Calu3 (cell line): Measurements from ENCODE around the gene PDE6A. TPM values are rescaled to one million over a fixed set of nuclear protein-coding genes. Genes with fewer than 3 reads are reported as not detected.
"Not testable (repeated sequence)": the region's sequence is repeated elsewhere in the genome, so short reads cannot be mapped to it uniquely, and the experiment has no call there.

Experiments used
- BruUV-seq: library from RNA; stranded (reverse); fragments of 400-500 nt; replicated peaks from 2 replicates; lab custom pipeline; 2021; lab: Mats Ljungman, UMichigan
- CTCF ChIA-PET: fragments of 300-600 bp; sonication (Branson Sonifier 250); formaldehyde crosslinking; loops from one replicate; lab custom pipeline; 2022; ENCODE audit warnings: antibody characterized with exemption; lab: Charles Lee
- DNase-seq: peaks from one replicate; pipeline ENCODE4 v3.0.0; 2022
- H3K27ac Mint-ChIP-seq: one replicate; pipeline ENCODE4 v1.8.0; 2022; ENCODE audit warnings: mixed read lengths; ENCODE audit not compliant: unreplicated experiment
- H3K27me3 Mint-ChIP-seq: one replicate; pipeline ENCODE4 v1.8.0; 2022; ENCODE audit warnings: mixed read lengths; ENCODE audit not compliant: unreplicated experiment
- H3K36me3 Mint-ChIP-seq: one replicate; pipeline ENCODE4 v1.8.0; 2022; ENCODE audit warnings: mild to moderate bottlenecking, moderate library complexity, mixed read lengths; ENCODE audit not compliant: insufficient read depth, unreplicated experiment
- H3K4me1 Mint-ChIP-seq: one replicate; pipeline ENCODE4 v1.8.0; 2022; ENCODE audit warnings: mild to moderate bottlenecking, low read depth, mixed read lengths; ENCODE audit not compliant: unreplicated experiment
- H3K4me3 Mint-ChIP-seq: one replicate; pipeline ENCODE4 v1.8.0; 2022; ENCODE audit warnings: mild to moderate bottlenecking, low read depth, moderate library complexity, mixed read lengths; ENCODE audit not compliant: unreplicated experiment
- H3K9me3 Mint-ChIP-seq: one replicate; pipeline ENCODE4 v1.8.0; 2022; ENCODE audit warnings: low read depth, mixed read lengths; ENCODE audit not compliant: unreplicated experiment
- CTCF ChIP-seq: fragments of 200-600 bp; IDR thresholded peaks from one replicate; pipeline ENCODE4 v1.8.0; 2022; ENCODE audit warnings: antibody characterized with exemption; ENCODE audit not compliant: unreplicated experiment
- intact Hi-C: fragments of 100-400 bp; cut with micrococcal nuclease; formaldehyde crosslinking; loops from one replicate; pipeline ENCODE4 v1.10.0; 2022; ENCODE audit not compliant: unreplicated experiment
- total RNA-seq: library from RNA; stranded (reverse); gene quantifications from 2 replicates; pipeline ENCODE4 v1.2.3, GENCODE V29; 2022

Gene PDE6A
- total RNA-seq, 1 experiment from 2014 or later, result not detected

- Mint-ChIP-seq H3K4me1 (peaks cover 16% of the 10 kb centered on the region), H3K9me3 (no peaks in the 10 kb centered on the region), H3K4me3 (no peak overlapping the region), H3K36me3 (no peaks in the 10 kb centered on the region), H3K27me3 (no peaks in the 10 kb centered on the region), H3K27ac (no peak overlapping the region)
- no peak for DNase-seq
- TF ChIP-seq CTCF, result no peak
- intact Hi-C loops, result no loop called here
- CTCF ChIA-PET, result no interaction called here
- BruUV-seq, result no TSS peak
These were observed 59.1 kb downstream of the PDE6A start for GRCh38 chr5:149885513-149885912.

GRCh38 chr5:149883550-149883949 lies 61.0 kb downstream of the PDE6A start:
- no TSS peak for BruUV-seq
- intact Hi-C loops, result no loop called here
- Mint-ChIP-seq H3K27ac (no peak overlapping the region), H3K4me1 (peaks cover 16% of the 10 kb centered on the region), H3K27me3 (no peaks in the 10 kb centered on the region), H3K9me3 (peaks cover 5% of the 10 kb centered on the region), H3K4me3 (no peak overlapping the region), H3K36me3 (no peaks in the 10 kb centered on the region)
- TF ChIP-seq CTCF, result no peak
- no peak for DNase-seq
- CTCF ChIA-PET, result no interaction called here

- H3K27me3 Mint-ChIP-seq, DNase-seq, intact Hi-C loops, CTCF ChIA-PET, H3K4me3 Mint-ChIP-seq, BruUV-seq, H3K4me1 Mint-ChIP-seq, H3K9me3 Mint-ChIP-seq, H3K36me3 Mint-ChIP-seq, H3K27ac Mint-ChIP-seq: not testable (repeated sequence)
These were observed 62.0 kb downstream of the PDE6A start for GRCh38 chr5:149882633-149883032.

GRCh38 chr5:149881874-149882273 lies 62.7 kb downstream of the PDE6A start:
- no peaks in the 10 kb centered on the region for H3K36me3 Mint-ChIP-seq
- CTCF ChIA-PET, result no interaction called here
- H3K4me1 Mint-ChIP-seq, result peaks cover 2% of the 10 kb centered on the region
- intact Hi-C loops, result no loop called here
- no peak overlapping the region for H3K27ac Mint-ChIP-seq
- BruUV-seq, result no TSS peak
- no peak for TF ChIP-seq CTCF
- no peak overlapping the region for H3K4me3 Mint-ChIP-seq
- no peaks in the 10 kb centered on the region for H3K27me3 Mint-ChIP-seq
- DNase-seq, result no peak
- H3K9me3 Mint-ChIP-seq, result peaks cover 5% of the 10 kb centered on the region

GRCh38 chr5:149881069-149881622 lies 63.4 kb downstream of the PDE6A start:
- no peak overlapping the region for H3K27ac Mint-ChIP-seq
- intact Hi-C loops, result no loop called here
- TF ChIP-seq CTCF, result no peak
- CTCF ChIA-PET, result no interaction called here
- H3K9me3 Mint-ChIP-seq, result peaks cover 5% of the 10 kb centered on the region
- no peak for DNase-seq
- no peaks in the 10 kb centered on the region for H3K27me3 Mint-ChIP-seq
- no peaks in the 10 kb centered on the region for H3K36me3 Mint-ChIP-seq
- no TSS peak for BruUV-seq
- no peaks in the 10 kb centered on the region for H3K4me1 Mint-ChIP-seq
- no peak overlapping the region for H3K4me3 Mint-ChIP-seq

- H3K27ac Mint-ChIP-seq, H3K27me3 Mint-ChIP-seq, H3K4me1 Mint-ChIP-seq, intact Hi-C loops, H3K4me3 Mint-ChIP-seq, BruUV-seq, CTCF ChIA-PET, H3K36me3 Mint-ChIP-seq, DNase-seq, H3K9me3 Mint-ChIP-seq: not testable (repeated sequence)
These were observed 65.0 kb downstream of the PDE6A start for GRCh38 chr5:149879593-149879992.
